Cardiac muscle cell (in vitro differentiated cells and primary cell): ENCODE measurements around the gene PIK3IP1. TPM values are rescaled to one million over a fixed set of nuclear protein-coding genes. Genes with fewer than 3 reads are reported as not detected.

Source experiments
- DNase-seq, 2 donors: peaks; one replicate each; pipeline versions ENCODE4 v3.0.0 to v3.0.0-alpha.2; 2010 to 2017; ENCODE audit warnings: low read depth in 1 of 2, low spot score in 1 of 2
- H3K27ac ChIP-seq: fragments of 200-600 bp; sonication (generic); 2 replicates; pipeline ENCODE4 v1.5.1; 2016
- H3K27me3 ChIP-seq: fragments of 200-600 bp; sonication (generic); 2 replicates; pipeline ENCODE4 v1.6.0; 2016; ENCODE audit warnings: control low read depth
- H3K36me3 ChIP-seq: fragments of 200-600 bp; sonication (generic); 2 replicates; pipeline ENCODE4 v1.5.1; 2016; ENCODE audit warnings: control low read depth
- H3K4me1 ChIP-seq: fragments of 200-600 bp; sonication (generic); 2 replicates; pipeline ENCODE4 v1.8.1; 2017; ENCODE audit warnings: low read depth, mild to moderate bottlenecking, mixed run types
- H3K4me3 ChIP-seq: fragments of 200-600 bp; sonication (generic); 2 replicates; pipeline ENCODE4 v1.5.1; 2016; ENCODE audit warnings: mild to moderate bottlenecking
- H3K9me3 ChIP-seq: fragments of 200-600 bp; sonication (generic); 2 replicates; pipeline ENCODE4 v1.5.1; 2017; ENCODE audit warnings: low read depth, mild to moderate bottlenecking, control low read depth
- CTCF ChIP-seq: IDR thresholded peaks from 2 replicates; pipeline ENCODE4 v1.5.1; 2012; ENCODE audit warnings: low read depth, mild to moderate bottlenecking, low read length
- polyA plus RNA-seq: library from polyadenylated mRNA; unstranded; fragments of >200 nt; fragmentation: Nextera tagmentation; extraction: Ambion mirVana; gene quantifications from 2 replicates; pipeline ENCODE4 v1.2.1, GENCODE V29; 2016
- total RNA-seq: library from RNA; depleted of rRNA; stranded (reverse); fragments of >200 nt; gene quantifications from 2 replicates; pipeline ENCODE4 v1.2.3, GENCODE V29; 2016

The PIK3IP1 gene
- total and polyA plus RNA-seq, 2 experiments from 2014 or later, result 7.2 to 12.0 TPM

GRCh38 chr22:31262312-31263133 lies 29.8 kb downstream of the PIK3IP1 start:
- Histone ChIP-seq H3K27me3 (no peaks in the 10 kb centered on the region), H3K4me1 (no peaks in the 10 kb centered on the region), H3K4me3 (no peak overlapping the region), H3K9me3 (no peaks in the 10 kb centered on the region), H3K36me3 (peaks cover 14% of the 10 kb centered on the region), H3K27ac (no peak overlapping the region)
- no peak for TF ChIP-seq CTCF
- no peak for DNase-seq

DNA sequence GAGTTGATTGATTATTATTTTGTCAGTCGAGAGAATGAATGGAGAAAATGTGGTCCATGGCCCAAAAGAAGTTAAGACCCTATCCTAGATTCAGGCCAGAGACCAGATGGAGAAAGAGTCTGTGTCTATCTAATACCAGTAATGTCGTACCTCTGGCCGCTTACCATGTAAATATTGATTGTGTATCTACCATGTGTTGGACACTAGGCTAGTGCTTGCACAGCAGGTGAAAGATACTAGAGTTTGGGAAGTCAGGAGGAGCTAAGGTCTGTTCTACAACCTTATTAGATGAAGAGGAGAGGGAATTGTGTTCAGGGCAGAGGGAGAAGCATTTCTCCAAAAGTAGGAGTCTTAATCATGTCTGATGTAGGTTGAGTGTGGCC lies 31.8 kb downstream of the PIK3IP1 start:
- Histone ChIP-seq H3K36me3 (peaks cover 14% of the 10 kb centered on the region), H3K27me3 (no peaks in the 10 kb centered on the region), H3K9me3 (no peaks in the 10 kb centered on the region), H3K27ac (no peak overlapping the region), H3K4me3 (no peak overlapping the region), H3K4me1 (peaks cover 3% of the 10 kb centered on the region)
- DNase-seq, result no peak
- TF ChIP-seq CTCF, result no peak

DNA sequence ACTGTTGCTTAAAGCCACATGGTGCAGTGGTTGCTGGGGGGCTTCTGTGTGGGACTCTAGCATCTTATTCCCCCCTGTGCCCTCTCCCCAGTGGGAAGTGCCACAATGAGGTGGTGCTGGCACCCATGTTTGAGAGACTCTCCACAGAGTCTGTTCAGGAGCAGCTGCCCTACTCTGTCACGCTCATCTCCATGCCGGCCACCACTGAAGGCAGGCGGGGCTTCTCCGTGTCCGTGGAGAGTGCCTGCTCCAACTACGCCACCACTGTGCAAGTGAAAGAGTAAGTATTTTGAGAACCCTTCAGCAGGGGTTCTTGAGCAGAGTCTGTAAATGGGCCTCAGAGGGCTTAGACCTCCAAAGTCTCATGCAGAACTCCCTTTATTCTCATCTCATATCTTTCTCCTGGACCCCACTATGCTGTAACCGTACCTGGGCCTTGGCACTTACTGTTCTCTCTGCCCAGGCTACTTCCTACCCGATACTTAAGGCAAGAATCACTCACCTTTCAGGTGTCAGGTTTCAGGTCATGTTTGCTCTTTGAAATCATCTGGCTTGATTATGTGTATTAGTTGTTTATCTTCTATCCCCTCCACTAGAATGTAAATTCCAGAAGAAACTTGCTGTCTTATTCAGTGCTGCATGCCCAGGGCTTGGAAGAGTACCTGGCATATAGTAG lies 32.4 kb downstream of the PIK3IP1 start:
- TF ChIP-seq CTCF, result no peak
- Histone ChIP-seq H3K27ac (no peak overlapping the region), H3K36me3 (peaks cover 14% of the 10 kb centered on the region), H3K4me1 (peaks cover 8% of the 10 kb centered on the region), H3K4me3 (no peak overlapping the region), H3K9me3 (no peaks in the 10 kb centered on the region), H3K27me3 (no peaks in the 10 kb centered on the region)
- no peak for DNase-seq

DNA sequence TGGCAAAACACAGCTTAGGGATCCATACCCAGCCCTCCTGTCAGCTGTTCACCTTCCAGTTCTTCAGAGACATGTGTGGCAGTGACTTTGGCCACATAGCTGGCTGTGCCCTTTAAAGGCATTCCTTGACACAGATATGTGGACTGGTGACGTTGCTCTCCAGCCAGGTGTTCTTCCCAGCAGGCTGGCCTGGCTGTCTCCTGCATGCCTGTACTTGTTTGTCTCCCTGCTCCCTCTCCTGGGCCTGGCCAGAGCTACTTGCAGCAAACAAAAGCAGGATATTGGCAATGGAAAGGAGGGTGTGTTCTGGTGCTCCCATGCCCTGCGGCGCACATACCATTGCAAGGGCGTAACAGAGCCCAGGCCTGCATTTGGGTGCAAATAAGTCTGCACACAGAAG lies 38.3 kb downstream of the PIK3IP1 start:
- Histone ChIP-seq H3K9me3 (no peaks in the 10 kb centered on the region), H3K36me3 (no peaks in the 10 kb centered on the region), H3K27ac (no peak overlapping the region), H3K4me3 (no peak overlapping the region), H3K4me1 (peaks cover 24% of the 10 kb centered on the region), H3K27me3 (no peaks in the 10 kb centered on the region)
- TF ChIP-seq CTCF, result no peak
- no peak for DNase-seq

DNA sequence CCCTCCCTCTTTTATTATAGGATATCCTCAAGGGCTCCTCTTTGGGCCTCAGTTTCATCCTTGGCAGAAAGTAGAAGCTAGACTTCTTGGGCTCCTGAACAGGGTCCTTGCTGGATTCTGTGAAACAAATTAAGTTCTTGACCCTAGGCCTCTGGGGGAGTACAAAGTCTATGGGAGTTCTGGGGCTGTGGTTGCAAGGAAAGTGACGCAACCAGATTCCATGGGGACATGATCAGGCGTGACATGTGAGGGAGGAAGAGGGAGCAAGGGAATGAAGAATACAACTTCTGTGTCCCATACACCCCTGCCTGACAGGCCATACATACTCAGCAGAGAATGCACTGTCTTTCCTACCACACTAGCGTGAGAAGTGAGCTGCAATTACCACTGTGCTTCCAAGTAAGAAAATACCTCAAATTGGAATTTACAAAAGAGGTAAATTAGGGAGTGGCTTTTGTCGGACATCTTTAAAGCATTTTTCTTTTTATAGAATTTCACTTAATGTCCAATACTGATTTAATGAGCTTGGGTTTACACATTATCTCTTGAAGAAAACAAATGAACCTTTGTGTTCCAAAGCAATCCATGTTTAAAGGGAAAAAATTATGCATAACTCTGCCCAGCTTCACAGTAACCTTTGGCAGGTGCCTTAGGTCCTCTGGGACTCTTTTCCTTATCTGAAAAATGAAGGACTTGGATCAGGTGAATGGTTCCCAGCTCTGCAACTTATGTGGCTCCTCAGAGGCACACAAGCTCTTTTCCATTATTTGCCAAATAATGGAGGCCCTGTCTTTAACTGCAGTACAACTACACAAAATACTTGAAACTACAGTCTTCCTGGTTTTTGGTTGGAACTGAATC lies 41.3 kb downstream of the PIK3IP1 start:
- Histone ChIP-seq H3K27me3 (no peaks in the 10 kb centered on the region), H3K27ac (no peak overlapping the region), H3K9me3 (no peaks in the 10 kb centered on the region), H3K4me1 (peaks cover 28% of the 10 kb centered on the region), H3K4me3 (no peak overlapping the region), H3K36me3 (no peaks in the 10 kb centered on the region)
- DNase-seq, result peak in 1 of 2 donors; percentile 51
- no peak for TF ChIP-seq CTCF
